Kidney epithelial cell (primary cell): ENCODE data around the gene MUSTN1. TPM values are rescaled to one million over a fixed set of nuclear protein-coding genes. Genes with fewer than 3 reads are reported as not detected.

Experiments used
- DNase-seq: peaks from one replicate; pipeline ENCODE4 v3.0.0-alpha.2; 2010; ENCODE audit warnings: low read depth
- H3K27me3 ChIP-seq: 2 replicates; pipeline ENCODE4 v1.6.0; 2011; ENCODE audit warnings: low read length; ENCODE audit not compliant: control insufficient read depth, insufficient read depth
- H3K36me3 ChIP-seq: 2 replicates; pipeline ENCODE4 v1.5.1; 2011; ENCODE audit warnings: low read length; ENCODE audit not compliant: control insufficient read depth, insufficient read depth
- H3K4me3 ChIP-seq: 2 replicates; pipeline ENCODE4 v1.5.1; 2011; ENCODE audit warnings: low read depth, mild to moderate bottlenecking, control low read depth, low read length
- CTCF ChIP-seq: IDR thresholded peaks from 2 replicates; pipeline ENCODE4 v1.5.1; 2011; ENCODE audit warnings: mild to moderate bottlenecking, moderate library complexity, low read length, control low read depth, inconsistent platforms; ENCODE audit not compliant: insufficient read depth, poor library complexity, severe bottlenecking
- total RNA-seq: library from RNA; depleted of rRNA; stranded (reverse); fragments of >200 nt; gene quantifications from 2 replicates; pipeline ENCODE4 v1.2.3, GENCODE V29; 2015

MUSTN1 gene
- total RNA-seq, 1 donor from 2014 or later = not detected

- Histone ChIP-seq H3K36me3 (no peaks in the 10 kb centered on the region), H3K27me3 (no peaks in the 10 kb centered on the region), H3K4me3 (no peak overlapping the region)
- no peak for DNase-seq
- no peak for TF ChIP-seq CTCF
These were observed 18.2 kb downstream of the MUSTN1 start for GRCh38 chr3:52816654-52817053.

GRCh38 chr3:52816199-52816598 is 18.6 kb downstream of the MUSTN1 start:
- no peaks in the 10 kb centered on the region for H3K36me3 ChIP-seq
- H3K4me3 ChIP-seq = no peak overlapping the region
- DNase-seq = no peak
- TF ChIP-seq CTCF = no peak
- no peaks in the 10 kb centered on the region for H3K27me3 ChIP-seq

GRCh38 chr3:52813810-52814209 is 21.0 kb downstream of the MUSTN1 start:
- H3K36me3 ChIP-seq = no peaks in the 10 kb centered on the region
- no peaks in the 10 kb centered on the region for H3K27me3 ChIP-seq
- H3K4me3 ChIP-seq = no peak overlapping the region
- TF ChIP-seq CTCF = no peak
- no peak for DNase-seq

GRCh38 chr3:52811452-52812011 is 23.3 kb downstream of the MUSTN1 start:
- no peak for DNase-seq
- Histone ChIP-seq H3K27me3 (no peaks in the 10 kb centered on the region), H3K4me3 (no peak overlapping the region), H3K36me3 (no peaks in the 10 kb centered on the region)
- no peak for TF ChIP-seq CTCF

GRCh38 chr3:52810923-52811322 is 23.9 kb downstream of the MUSTN1 start:
- TF ChIP-seq CTCF = no peak
- no peaks in the 10 kb centered on the region for H3K27me3 ChIP-seq
- H3K36me3 ChIP-seq = no peaks in the 10 kb centered on the region
- no peak for DNase-seq
- no peak overlapping the region for H3K4me3 ChIP-seq

GRCh38 chr3:52809662-52810377 is 25.0 kb downstream of the MUSTN1 start:
- Histone ChIP-seq H3K36me3 (no peaks in the 10 kb centered on the region), H3K4me3 (no peak overlapping the region), H3K27me3 (no peaks in the 10 kb centered on the region)
- DNase-seq = no peak
- TF ChIP-seq CTCF = no peak
